Ovary (tissue), 9 donors: ENCODE measurements around the gene LRP2. TPM values are rescaled to one million over a fixed set of nuclear protein-coding genes. Genes with fewer than 3 reads are reported as not detected.

Experiments used
- DNase-seq, 5 donors: peaks; one replicate each; pipeline ENCODE4 v3.0.0-alpha.2; 2019 to 2020
- H3K27ac ChIP-seq, 2 donors: fragments of 200-600 bp; one replicate each; pipeline versions ENCODE4 v1.5.1 to v1.8.0; 2019 to 2022
- H3K27me3 ChIP-seq: fragments of 200-600 bp; one replicate; pipeline ENCODE4 v1.8.0; 2022
- H3K36me3 ChIP-seq: fragments of 200-600 bp; sonication (generic); one replicate; pipeline ENCODE4 v1.5.1; 2019
- H3K4me1 ChIP-seq: one replicate; pipeline ENCODE4 v1.8.1; 2013; ENCODE audit warnings: mild to moderate bottlenecking, moderate library complexity; ENCODE audit not compliant: insufficient read depth
- H3K4me3 ChIP-seq: fragments of 200-600 bp; sonication (generic); one replicate; pipeline ENCODE4 v1.5.1; 2017
- H3K9me3 ChIP-seq, 2 donors: fragments of 200-600 bp in 1 of 2; sonication (generic) in 1 of 2; one replicate each; pipeline versions ENCODE4 v1.5.1 to v1.8.1; 2013 to 2019; ENCODE audit warnings: mild to moderate bottlenecking in 1 of 2, moderate library complexity in 1 of 2
- EP300 ChIP-seq: sonication (generic); formaldehyde crosslinking; IDR thresholded peaks from one replicate; pipeline ENCODE4 v1.6.1; 2017; ENCODE audit warnings: antibody characterized with exemption
- POLR2A ChIP-seq: fragments of 450-650 bp; IDR thresholded peaks from one replicate; pipeline ENCODE4 v1.6.1; 2017; ENCODE audit warnings: antibody characterized with exemption, mild to moderate bottlenecking, moderate library complexity
- WGBS, 3 donors: extraction: QIAGEN DNeasy Blood & Tissue Kit in 1 of 3; methylation state at CpG; one replicate each; pipeline versions ENCODE4 v1.1.5 to v1.1.7; 2013 to 2017; 5-methylcytosine and 5-hydroxymethylcytosine counted together
- intact Hi-C, 4 donors: fragments of 100-400 bp; cut with DNase I; formaldehyde crosslinking; loops; one replicate each; pipeline versions ENCODE4 v1.11.0 to v1.15.1; 2022 to 2023
- polyA plus RNA-seq, 2 donors: library from polyadenylated mRNA; stranded (reverse); fragments of 200-250 nt in 1 of 2; fragments of 350-450 nt in 1 of 2; fragmentation: Illumina TruSeq in 1 of 2; extraction: RNeasy Lipid Tissue Mini Kit (QIAGEN cat#74804) in 1 of 2; gene quantifications; one replicate each; pipeline ENCODE4 v1.2.3, GENCODE V29; 2013 to 2014
- total RNA-seq, 7 donors: library from RNA; depleted of rRNA in 2 of 7; stranded (reverse); fragments of >200 nt in 2 of 7; fragmentation: NEBNext Ultra II Directional in 3 of 7; extraction: Animal tissue kit (Norgen Biotek cat#: 25700) in 3 of 7; gene quantifications; one replicate each; pipeline versions ENCODE4 v1.1.0 to v1.2.4, GENCODE V29; 2016 to 2023
- TF ChIP-seq, protein P1 (sequence below), 3 donors: fragments of 450-650 bp in 2 of 3; fragments of 200-600 bp in 1 of 3; IDR thresholded peaks; one replicate each; pipeline versions ENCODE4 v1.5.1 to v1.8.0; 2016 to 2022; ENCODE audit warnings: antibody characterized with exemption in 3 of 3, mild to moderate bottlenecking in 1 of 3
- donor health status: DM: no; HTN: no; CAD: no; lungs with moderate emphysema.
- donor health status: DM: no; HTN: no; CAD: no.
- donor health status: Bipolar disorder and iron deficiency.
- donor health status: DM: yes; HTN: yes; CAD: no.
- donor health status: DM: no; HTN: no; CAD: no.
- donor health status: DM: yes; HTN: yes; CAD: no.

The LRP2 gene
- total and polyA plus RNA-seq, 9 donors: 0.01 to 13.4 (median 0.24) TPM

DNA sequence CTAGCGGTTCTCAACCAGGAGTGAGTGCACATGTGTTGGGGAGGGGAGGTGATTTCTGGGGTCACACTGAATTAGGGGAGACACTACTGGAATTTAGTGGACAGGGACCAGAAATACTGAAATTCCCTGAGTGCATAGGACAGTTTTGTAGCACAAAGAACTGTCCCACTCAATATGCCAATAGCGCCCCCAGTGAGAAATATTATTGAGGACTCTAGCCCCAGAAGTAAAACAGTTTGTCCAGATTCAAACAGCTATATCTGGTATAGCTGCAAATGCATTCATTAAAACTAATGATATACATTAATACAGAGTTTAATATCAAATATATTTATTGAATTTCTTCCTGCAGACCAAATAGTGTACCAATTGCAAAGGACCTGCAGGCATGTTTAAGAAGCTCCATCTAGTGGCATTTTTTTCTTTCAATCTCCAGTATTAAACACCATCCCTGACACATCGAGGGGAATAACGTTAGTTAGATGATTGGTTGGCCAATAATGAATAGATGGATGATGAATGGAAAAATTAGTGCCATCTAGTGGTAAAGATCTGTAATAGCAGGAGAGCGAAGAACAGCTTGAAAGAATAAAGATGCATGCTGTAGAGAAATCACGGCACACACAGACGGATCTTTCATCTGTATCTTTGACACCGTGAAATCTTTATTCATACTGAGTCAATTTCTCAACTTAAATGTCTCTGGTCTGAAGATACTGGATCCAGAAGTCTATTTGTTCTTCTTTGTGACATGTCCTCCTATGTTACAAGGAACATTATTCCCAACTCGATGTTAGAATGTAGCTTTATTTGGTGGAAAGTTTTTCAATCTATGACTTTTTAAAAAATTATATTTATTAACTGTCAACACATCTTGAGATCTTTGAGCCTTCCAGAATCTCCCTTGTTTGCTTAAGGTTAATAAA is 230.5 kb downstream of the LRP2 start:
- no peak for DNase-seq
- intact Hi-C loops: no loop called here
- WGBS, 3 donors: 30 to 32% (median 31%) methylated on average over 9 of the region's 9 CpGs
- H3K9me3 ChIP-seq: no peaks in the 10 kb centered on the region
- no peaks in the 10 kb centered on the region for H3K36me3 ChIP-seq
- no peaks in the 10 kb centered on the region for H3K4me1 ChIP-seq
- no peak overlapping the region for H3K27ac ChIP-seq
- no peaks in the 10 kb centered on the region for H3K27me3 ChIP-seq
- no peak for TF ChIP-seq EP300
- TF ChIP-seq, protein P1, sequence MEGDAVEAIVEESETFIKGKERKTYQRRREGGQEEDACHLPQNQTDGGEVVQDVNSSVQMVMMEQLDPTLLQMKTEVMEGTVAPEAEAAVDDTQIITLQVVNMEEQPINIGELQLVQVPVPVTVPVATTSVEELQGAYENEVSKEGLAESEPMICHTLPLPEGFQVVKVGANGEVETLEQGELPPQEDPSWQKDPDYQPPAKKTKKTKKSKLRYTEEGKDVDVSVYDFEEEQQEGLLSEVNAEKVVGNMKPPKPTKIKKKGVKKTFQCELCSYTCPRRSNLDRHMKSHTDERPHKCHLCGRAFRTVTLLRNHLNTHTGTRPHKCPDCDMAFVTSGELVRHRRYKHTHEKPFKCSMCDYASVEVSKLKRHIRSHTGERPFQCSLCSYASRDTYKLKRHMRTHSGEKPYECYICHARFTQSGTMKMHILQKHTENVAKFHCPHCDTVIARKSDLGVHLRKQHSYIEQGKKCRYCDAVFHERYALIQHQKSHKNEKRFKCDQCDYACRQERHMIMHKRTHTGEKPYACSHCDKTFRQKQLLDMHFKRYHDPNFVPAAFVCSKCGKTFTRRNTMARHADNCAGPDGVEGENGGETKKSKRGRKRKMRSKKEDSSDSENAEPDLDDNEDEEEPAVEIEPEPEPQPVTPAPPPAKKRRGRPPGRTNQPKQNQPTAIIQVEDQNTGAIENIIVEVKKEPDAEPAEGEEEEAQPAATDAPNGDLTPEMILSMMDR (IDR thresholded peaks at IDR 0.05): peak; percentile 14 to 60 (median 48)
- H3K4me3 ChIP-seq: no peak overlapping the region

DNA sequence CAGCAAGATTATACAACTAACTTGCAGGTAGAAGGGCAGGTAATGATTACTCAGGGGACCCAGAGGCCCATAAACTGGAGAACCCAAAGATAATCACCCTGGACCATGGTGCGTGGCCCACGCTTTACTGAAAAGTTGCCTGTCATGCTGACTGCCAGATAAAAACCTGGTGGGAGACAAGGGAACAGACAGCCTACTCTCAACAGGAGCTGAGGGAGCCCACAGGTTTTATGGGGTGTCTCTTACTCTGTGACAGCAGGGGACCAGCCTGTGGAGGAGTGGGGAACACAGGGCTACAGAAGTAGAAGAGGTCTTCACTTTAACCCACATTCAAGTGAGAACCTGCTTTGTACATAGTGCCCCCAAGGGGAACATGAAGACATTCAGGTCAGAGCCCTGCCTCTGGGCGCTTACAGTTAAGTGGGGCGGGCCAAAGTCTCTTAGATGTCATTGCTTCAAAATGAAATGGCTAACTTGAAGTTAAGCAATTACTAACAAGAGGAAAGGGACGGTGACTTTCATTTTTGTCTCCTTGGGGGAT is 232.6 kb downstream of the LRP2 start:
- no peaks in the 10 kb centered on the region for H3K9me3 ChIP-seq
- no peak overlapping the region for H3K27ac ChIP-seq
- no peak overlapping the region for H3K4me3 ChIP-seq
- H3K36me3 ChIP-seq: no peaks in the 10 kb centered on the region
- intact Hi-C loops: no loop called here
- DNase-seq: no peak
- no peak for TF ChIP-seq EP300
- WGBS, 3 donors: 93 to 95% (median 94%) methylated on average over 5 of the region's 5 CpGs
- H3K4me1 ChIP-seq: no peaks in the 10 kb centered on the region
- no peaks in the 10 kb centered on the region for H3K27me3 ChIP-seq

DNA sequence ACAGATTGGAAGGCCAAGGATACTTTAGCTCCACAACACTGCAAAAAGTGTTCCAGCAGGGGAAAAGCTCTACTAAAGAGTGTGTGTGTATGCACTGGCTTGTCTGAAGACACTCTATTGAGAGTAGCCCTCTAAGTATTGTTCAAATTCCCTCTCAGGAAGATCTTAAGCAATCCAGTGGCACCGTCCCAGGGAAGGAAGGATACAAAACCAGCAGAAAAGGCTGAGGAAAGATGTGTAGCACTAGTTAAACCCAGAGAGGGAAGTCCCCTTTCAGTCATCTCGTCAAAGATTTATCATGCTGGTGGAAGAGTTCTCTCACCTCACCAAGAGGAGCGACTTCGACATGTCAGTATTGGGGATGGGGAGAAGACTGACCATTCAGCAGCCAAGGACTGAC is 242.5 kb downstream of the LRP2 start:
- intact Hi-C loops: no loop called here
- 85 to 91% (median 89%) methylated on average over 4 of the region's 4 CpGs for WGBS, 3 donors
- Histone ChIP-seq H3K4me3 (no peak overlapping the region), H3K27ac (no peak overlapping the region), H3K36me3 (no peaks in the 10 kb centered on the region), H3K4me1 (no peaks in the 10 kb centered on the region), H3K27me3 (no peaks in the 10 kb centered on the region), H3K9me3 (no peaks in the 10 kb centered on the region)
- TF ChIP-seq EP300 (no peak), POLR2A (no peak)
- TF ChIP-seq, protein P1 (IDR thresholded peaks at IDR 0.05): no peak
- DNase-seq: no peak

DNA sequence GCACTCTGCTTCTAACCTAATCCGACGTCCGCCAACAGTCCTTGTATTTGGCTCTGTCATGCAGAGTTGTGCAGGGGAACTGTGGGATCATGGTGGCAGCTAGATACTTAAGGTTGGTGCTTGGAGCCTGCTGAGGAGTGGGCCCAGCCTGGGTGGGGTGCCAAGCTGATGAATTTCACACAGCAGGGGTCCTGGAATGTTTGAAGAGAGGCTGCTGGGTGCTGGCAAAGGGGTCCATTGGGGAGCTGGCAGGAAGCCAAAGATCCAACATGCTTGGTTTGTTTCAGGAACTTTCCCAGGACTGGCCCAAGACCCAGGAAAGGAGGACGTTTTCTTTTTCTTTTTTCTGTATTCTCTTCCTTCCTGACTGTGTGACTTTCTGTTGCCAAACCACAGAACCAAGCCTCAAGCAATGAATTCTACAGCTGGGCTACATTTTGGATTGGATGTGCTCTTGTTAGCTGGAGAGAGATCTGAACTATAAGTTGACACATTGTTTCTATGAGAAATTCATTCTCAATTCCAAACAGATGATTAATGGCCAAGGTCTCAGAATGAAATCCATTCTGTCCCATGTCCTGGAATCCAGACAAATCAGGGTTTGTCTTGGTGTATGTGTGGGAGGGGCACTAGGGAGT is 243.1 kb downstream of the LRP2 start:
- no peaks in the 10 kb centered on the region for H3K27me3 ChIP-seq
- H3K4me1 ChIP-seq: no peaks in the 10 kb centered on the region
- H3K4me3 ChIP-seq: no peak overlapping the region
- H3K9me3 ChIP-seq: no peaks in the 10 kb centered on the region
- intact Hi-C loops: no loop called here
- no peak overlapping the region for H3K27ac ChIP-seq
- TF ChIP-seq EP300 (no peak), POLR2A (no peak)
- TF ChIP-seq, protein P1 (IDR thresholded peaks at IDR 0.05): no peak
- WGBS, 3 donors: 62 to 67% (median 65%) methylated on average over 4 of the region's 4 CpGs
- H3K36me3 ChIP-seq: no peaks in the 10 kb centered on the region
- DNase-seq: no peak
